Brain pericyte (primary cell): Measurements from ENCODE around the gene TUBGCP6.
"Not testable (repeated sequence)": the region's sequence is repeated elsewhere in the genome, so short reads cannot be mapped to it uniquely, and the experiment has no call there.

Source experiments
- DNase-seq: peaks from one replicate; pipeline ENCODE4 v3.0.0-alpha.2; 2012; ENCODE audit warnings: low read depth, low spot score

The TUBGCP6 gene

DNA sequence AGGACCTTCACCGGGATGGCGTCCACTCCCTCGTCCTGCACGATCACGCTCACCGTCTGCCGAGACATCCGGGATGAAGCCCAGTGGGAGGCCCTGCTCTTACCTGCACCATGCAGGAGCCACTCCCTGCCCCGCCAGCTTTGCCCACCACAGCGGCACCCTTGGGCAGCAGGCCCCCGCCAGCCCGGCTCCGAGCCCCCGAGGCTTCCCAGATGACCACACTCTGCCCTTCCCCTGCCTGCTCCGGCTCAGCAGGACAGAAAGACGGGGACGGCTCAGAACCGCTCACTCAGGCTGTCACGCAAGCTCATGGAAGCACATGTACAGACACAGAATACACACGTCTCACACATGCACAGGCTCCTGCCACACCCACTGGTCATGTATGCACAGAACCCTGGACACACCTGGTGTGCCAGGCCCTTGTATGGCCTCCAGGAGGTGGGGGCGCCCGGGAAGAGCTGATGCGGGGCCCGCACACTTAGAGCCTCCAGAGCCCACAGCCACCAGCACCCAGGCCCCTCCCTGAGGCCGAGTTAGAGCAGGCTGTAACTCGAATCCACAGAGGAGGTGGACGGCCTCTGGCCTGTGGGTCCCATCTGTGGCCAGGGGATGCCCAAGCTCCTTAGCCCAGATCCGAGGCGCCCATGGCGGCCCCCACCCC, 34.3 kb upstream of the TUBGCP6 start:
- DNase-seq: no peak

DNA sequence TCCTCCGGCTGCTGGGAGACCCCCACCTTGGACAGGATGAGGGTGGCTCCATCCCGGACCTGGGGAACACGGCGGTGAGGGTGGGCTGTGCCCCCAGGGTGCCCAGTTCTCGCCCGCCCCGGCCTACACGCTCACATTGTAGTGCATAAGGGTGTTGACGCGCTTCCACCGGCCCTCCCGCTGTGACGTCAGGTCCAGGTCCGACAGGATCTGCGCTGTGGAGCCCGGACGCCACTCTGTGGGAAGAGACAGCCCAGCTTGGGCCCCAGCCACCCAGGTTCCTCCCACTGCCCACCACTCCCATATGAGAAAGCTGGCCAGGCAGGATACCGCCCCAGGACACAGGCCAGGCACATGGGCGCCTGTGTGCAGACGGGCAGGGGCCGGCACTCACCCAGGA, 33.6 kb upstream of the TUBGCP6 start:
- no peak for DNase-seq

DNA sequence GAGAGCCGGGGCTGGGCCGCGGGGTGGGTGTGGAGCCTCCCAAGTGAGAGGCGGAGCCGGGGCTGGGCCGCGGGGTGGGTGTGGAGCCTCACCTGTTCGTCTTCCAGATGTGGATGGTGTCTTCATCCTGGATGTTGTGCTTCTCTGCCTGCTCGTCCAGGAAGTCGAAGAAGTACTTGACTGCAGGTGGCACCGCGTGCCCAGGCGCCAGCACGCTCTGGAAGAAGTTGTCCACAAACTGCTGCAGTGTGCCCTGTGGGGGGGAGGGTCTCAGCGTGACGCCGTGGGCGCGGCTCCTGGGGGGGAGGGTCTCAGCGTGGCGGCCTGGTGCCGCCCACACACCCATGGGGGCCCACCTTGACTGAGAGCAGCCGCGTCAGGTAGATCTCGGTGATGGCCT, 32.9 kb upstream of the TUBGCP6 start:
- DNase-seq: no peak

DNA sequence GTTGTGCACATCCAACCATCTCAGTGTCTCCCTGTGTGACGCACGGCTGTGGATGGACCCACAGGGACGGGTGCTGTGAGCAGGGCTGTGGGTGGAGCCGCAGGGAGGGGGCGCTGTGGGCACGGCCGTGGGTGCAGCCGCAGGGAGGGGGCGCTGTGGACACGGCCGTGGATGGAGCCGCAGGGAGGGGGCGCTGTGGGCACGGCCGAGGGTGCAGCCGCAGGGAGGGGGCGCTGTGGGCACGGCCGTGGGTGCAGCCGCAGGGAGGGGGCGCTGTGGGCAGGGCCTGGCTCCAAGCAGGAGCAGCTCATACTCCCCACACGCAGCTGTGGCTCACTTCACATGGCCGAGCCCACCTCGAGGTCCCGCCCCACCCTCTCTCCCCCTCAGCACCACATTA, 31.3 kb upstream of the TUBGCP6 start:
- DNase-seq: no peak

DNA sequence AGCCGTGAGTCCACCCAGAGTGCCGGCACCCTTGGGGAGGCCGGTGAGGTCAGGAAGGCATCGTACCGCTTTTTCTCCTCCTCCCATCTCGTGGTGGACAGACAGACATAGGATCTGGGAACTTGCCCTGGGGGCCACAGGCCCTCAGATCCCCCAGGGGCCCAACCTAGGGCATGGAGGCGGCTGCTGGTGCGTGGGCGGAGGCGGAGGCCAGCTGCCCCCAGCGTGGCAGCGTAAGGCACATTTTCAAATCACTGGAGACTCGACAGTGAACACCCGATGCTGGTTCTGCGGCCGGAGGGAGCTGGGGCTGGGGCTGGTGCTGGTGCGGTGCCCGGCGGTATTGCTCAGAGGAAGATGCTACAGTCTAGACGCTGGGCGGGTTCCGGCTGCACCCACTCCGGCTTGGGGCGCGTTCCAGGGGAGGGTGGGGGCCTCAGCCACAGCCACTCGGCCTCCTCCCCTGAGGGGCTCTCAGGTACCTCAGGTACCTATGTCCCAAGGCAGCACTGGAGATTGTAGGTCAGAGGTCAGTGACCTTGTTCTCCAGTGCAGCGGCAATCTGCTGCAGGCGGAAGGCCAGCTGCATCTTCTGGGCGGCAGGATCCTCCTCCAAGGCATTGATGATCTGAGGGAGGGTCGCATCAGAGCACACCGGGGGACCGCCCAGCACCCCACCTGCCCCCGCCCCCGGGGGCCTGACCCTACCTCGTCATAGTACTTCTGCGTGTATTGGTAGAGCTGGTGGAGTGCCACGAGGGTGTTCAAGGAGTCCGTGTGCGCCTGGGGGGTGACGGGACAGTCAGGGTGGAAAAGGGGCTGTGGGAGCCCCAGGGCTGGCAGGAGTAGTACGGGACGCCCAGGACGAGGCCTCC, 30.6 kb upstream of the TUBGCP6 start:
- DNase-seq: no peak

DNA sequence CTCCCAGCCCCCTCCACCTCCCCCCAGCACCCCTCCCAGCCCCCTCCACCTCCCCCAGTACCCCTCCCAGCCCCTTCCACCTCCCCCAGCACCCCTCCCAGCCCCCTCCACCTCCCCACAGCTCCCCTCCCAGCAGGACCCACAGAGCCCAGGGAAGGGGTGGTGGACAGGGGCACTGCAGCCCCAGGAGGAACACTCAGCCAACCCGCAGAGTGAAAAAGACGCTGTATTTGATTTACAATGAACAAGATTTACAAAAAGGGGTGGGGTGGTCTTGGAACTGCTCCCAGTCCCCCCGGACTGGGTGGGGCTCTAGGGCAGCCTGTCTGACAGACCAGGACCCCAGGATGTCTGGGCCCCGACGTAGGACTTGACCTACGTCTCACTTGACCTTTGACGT, 29.9 kb upstream of the TUBGCP6 start:
- no peak for DNase-seq

DNA sequence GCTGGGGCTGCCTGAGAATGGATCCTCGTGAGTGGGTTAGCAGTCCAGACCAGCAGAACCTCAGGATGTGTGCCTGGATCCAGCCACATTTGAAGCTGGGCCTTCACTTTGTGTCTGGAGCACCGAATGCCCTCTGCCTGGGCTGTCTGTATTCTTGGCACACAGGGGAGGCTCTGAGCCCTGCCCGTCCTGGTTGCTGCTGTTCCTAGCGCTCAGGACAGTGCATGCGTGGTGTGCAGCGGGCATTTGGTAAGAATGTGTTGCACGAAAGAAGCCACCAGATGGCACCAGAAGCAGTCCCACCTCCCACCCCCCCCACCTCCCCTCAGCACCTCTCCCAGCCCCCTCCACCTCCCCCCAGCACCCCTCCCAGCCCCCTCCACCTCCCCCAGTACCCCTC, 29.5 kb upstream of the TUBGCP6 start:
- no peak for DNase-seq

DNA sequence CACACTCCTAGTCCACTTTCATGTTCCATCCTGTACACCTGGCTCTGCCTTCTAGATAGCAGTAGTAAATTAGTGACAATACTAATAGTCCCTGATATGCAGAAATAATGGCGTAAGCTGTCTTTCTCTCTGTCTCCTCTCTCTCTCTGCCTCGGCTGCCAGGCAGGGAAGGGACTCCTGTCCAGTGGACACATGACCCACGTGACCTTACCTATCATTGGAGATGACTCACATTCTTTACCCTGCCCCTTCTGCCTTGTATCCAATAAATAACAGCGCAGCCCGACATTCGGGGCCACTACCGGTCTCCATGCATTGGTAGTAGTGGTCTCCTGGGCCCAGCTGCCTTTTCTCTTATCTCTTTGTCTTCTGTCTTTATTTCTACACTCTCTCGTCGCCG, 29.0 kb upstream of the TUBGCP6 start:
- DNase-seq: not testable (repeated sequence)

DNA sequence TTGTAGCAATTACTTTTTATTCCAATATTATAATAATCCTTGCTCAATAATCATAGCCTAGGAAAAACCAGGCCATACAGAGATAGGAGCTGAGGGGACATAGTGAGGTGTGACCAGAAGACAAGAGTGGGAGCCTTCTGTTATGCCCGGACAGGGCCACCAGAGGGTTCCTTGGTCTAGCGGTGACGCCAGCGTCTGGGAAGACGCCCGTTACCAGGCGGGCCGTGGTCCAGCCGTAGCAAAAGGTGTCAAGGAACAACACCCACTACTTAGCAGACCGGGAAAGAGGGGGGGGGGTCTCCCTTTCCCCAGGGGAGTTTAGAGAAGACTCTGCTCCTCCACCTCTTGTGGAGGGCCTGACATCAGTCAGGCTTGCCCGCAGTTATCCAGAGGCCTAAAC, 28.5 kb upstream of the TUBGCP6 start:
- not testable (repeated sequence) for DNase-seq

DNA sequence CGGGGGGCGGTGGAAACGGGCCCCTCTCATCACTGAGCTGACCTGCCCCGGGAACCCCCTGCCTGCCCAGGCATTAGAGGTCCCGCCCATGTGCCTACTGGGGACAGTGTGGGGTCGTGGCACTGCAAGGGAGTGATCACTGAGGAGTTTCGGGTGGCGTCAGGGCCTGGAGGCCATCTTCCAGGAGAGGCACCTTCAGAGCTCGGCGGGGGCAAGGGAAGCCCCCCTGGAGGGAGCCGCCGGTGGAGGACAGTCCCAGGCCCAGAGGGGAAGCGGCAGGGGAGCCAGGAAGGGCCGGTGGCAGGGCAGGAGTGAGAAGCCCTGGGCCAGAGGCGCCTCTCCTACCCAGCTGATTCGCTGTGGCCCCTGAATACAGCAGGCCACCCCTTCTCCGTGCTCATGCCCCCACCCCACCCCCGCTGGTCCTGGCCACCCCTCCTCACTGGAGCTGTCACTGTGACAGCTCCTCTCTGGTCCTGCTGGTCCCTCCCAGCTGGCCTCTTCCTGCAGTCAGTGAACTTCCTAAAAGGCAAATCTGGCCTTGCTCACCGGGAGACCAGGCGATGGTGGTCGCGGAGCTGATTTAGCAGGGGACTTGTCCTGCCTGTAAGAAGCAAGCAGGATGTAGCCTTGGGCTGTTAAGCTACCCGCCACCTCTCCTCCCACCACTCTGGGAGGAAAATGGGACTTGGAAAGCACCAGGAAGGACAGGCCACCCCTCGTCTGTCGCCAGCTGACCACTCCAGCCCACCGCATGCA, 27.4 kb upstream of the TUBGCP6 start:
- no peak for DNase-seq

DNA sequence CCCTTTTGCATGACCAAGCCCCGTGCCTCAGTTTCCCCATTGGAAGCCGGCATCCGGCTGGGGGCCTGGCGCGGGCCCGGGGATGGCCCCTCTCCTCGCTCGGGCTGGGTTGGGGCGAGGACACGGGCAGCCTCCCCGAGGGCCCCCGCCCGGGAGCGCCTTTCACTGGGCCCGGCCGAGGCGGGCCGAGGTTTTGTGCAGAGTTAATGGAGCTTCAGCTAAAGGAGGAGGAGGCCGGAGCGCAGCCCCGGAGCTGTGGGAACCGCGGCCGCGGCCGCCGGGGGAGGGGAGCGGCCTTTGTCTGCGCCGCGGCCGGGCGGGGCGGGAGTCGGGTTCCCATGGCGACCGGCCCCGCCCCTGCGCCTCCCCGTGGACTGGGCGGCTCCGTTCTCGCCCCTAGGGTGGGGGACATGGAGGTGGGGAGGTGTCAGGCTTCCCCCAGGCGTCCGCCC, 26.7 kb upstream of the TUBGCP6 start:
- DNase-seq: no peak

DNA sequence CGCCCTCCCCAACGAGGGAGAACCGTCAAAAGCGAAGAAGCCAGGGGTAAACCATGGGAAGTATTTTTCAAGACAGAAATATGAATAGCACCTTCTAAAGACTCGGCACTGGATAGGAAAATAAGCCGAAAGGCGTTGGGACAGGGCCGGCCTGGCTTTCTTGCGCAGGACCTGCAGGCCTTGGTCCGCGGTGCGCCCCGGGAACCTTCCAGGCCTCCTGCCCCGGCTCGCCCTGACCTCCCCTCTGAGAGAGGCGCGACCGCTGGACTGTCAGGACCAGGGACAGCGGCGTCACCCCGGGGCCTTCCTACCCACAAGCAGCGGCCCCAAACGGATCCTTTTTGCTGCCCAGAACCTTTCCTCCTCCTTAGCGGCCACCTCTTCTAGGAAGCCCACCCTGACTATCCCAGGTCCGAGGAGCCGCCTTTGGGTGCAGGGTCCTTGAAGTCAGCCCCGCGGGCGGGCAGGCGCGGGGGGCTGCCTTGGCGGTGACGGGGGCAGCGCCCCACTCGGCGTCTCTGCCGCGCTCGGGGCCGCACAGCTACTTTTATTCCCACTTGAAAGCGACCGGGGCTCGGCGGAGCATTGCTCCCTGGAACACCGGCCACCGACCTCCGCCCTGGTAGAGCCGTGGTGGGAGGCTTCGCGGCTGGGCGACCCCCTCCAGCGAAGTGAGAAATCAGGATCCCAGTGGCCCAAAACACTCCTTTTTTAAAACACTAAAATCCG, 26.0 kb upstream of the TUBGCP6 start:
- no peak for DNase-seq

DNA sequence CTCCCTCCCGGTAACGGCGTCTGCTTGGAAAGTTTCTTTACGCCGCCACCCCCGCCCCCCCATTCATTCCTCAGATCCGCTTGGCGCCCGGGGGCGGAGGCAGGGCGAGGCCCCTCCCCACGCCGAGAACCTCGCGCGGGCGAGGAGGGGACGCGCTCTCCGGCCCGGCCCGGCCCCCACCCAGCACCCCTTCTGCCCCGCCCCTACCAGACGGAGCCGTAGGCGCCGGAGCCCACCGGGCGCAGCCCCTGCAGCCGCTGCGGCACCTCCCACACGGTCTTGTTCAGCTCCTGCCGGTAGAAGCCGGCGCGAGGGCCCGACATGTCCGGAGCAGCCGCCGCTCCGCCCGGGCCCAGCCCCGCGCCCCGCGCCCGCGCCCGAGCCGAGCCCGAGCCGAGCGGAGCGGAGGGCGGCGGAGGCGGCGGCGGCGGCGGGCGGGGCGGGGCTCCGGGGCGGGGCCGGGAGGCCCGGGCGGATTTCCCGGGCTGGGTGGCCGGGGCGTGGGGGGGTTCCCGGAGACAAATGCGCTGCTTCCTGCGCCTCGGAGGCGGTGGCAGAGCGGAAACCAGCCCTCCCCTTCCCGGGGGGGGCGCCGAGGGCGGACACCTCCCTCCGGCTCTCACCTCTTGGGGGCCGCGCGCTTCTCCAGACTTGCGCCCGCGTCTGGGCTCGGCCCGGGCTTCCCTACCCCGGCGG, 25.3 kb upstream of the TUBGCP6 start, which contains the start of gene MAPK11:
Gene MAPK11 (minus strand): TSS at position 411 of the 696 bp plus-strand sequence. CDS start 88 bp downstream, at position 323.
- DNase-seq: no peak

DNA sequence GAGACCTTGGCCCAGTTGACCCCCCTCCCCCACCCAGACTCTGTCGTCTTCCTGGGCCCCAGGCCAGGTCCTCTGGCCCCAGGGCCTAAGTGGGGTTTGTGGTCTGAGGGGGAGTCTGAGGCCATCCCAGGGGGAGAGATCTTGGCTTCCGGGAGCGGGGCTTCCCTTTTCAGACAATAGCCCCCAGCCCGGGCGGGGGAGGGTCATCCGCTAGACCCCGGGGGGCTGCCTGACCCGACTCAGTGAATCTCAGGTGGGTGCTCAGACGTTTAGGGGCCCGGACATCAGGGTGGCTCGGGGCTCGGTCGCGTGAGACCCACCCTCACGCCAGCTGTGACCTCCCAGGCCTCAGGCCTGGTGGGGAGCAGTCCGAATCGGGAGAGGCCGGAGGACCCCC, 24.7 kb upstream of the TUBGCP6 start:
- DNase-seq: no peak

DNA sequence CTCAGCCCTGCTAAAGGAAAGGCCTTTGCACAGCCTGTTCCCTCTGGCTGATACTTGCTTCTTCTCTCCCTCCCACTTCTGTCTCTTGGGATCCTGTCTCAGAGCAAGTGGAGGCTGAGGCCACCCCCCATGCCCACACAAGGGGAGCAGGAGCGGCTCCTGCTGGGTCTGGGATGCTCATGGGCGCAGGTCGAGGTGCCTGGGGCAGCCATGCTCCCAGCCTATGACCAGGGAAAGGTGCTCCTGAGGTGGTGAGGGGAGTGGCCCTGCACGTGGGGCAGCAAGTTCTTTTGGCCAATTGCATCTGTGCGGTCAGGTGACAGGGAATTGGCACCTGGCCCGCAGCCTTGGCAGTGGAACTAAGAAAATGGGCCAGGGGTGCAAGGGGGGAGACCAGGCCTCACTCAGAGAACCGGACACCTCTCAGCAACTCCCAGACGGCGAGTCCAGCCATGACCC, 23.9 kb upstream of the TUBGCP6 start:
- no peak for DNase-seq

DNA sequence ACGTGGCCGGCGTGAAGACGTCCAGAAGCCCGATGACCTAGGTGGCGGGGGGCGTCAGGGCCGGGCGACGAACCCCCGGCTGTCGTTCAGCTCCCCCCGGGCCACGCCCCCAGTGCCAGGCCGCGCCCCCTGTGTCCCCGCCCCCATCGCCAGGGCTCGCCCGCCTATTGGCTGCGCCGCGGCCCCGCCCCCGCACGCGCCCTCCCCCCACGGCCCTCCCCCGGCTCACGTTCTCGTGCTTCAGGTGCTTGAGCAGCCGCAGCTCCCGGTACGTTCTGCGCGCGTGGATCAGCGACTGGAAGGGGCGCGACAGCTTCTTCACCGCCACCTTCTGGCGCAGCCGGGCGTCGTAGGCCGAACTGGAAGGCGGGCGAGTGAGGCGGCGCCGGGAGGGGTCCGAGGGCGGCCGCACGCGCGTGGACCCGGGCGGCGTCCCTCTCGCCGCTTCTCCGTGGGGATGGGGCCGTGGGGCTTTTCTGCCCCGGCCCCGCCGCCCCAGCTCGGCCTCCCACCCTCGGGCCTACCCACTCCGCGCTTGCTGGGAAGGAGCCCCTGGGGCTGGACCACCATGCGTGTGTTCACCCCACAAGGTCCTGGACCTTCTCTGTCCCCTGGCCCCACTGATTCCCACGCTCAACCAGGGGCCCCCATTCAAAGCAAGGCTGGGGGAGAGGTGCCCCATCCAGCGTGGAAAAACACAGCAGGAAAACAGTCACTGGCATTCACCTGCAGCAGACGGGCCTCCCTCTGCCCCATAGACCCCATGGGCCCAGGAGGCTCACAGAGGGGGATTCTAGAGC, 23.0 kb upstream of the TUBGCP6 start:
- no peak for DNase-seq

DNA sequence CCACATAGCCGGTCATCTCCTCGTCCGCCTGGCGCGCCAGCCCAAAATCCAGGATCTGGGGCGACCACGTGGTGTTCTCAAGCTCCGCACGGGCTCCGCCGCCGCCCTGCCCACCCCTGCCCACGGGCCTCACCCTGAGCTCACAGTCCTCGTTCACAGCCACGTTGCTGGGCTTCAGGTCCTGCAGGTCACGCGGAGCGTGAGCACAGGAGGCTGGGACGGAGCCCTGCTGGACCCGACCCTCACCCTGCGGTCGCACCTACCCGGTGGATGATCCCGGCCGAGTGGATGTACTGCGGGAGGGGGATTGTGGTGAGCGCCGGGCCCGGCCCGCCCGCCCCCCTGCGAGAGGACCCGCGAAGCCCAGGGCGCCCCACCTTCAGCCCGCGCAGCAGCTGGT, 22.2 kb upstream of the TUBGCP6 start:
- DNase-seq: no peak

DNA sequence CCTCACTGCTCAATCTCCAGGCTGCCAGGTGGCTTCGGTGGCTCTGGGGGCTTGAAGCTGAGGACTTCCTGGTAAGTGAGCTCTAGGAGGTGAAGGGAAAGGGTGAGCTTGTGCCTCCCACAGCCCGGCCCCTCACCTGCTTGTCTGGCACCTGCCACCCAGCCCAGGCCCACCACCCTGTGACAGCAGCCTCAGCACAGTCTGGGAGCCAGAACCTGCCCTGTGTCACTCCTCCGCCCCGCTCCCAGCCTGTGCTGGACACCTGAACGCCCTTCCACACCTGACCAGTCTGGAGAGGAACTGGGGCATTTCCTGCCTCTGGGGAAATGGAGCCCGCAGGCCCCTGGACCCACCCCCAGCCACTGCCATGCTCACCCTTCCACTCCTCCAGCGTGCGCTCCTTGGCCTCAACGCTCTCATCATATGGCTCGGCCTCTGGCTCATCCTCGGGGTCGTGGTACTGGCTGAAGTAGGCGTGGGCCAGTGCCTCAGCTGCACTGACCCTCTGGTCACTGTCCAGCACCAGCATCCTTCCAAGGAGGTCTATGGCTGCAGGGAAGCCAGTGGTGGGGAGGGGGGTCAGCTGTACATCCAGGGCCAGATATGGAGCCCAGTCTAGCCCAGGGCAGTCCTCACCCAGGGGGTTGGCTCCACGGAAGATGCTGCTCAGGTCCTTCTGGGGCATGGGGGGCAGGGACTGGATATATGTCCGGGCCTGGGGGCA, 20.3 kb upstream of the TUBGCP6 start:
- no peak for DNase-seq

DNA sequence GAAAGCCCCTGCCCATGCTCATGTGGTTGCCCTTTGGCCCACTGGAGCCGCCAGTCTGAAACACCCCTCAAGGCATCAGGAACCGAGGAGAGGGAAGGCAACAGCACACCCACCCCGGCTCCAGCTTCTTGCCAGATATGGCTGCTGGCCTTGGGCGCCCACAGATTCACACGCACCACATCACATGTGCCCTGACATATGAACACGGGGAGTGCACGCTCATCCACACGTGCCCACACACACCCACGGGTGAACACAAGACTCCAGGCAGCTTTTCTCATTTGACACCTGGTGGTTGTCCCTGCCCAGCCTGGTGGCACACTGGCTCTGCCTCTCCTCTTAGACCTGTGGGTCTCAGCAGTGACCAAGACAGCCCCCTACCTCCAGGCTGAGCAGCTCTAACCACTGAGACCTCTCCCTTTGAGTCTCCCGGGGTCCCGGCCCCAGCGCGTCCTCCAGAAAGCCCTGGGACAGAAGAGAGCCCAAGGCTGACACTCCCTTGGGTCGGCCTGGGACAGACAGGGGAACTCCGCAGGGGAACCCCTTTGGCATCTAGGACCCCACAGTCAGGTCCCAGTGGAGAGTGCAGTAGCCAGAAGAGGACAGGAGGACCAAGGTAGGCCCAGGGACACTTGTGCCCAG, 19.4 kb upstream of the TUBGCP6 start:
- no peak for DNase-seq
